Panc1 (cell line): ENCODE data around the gene CAMKK2. TPM values are rescaled to one million over a fixed set of nuclear protein-coding genes. Genes with fewer than 3 reads are reported as not detected.

Experiments used
- ATAC-seq: fragments of 200-7000 bp; cut with Tn5 transposase; 2 replicates; pipeline ENCODE4 v1.9.1; 2020; ENCODE audit warnings: mild to moderate bottlenecking, moderate library complexity
- BruUV-seq: library from RNA; stranded (reverse); fragments of 400-500 nt; replicated peaks from 2 replicates; lab custom pipeline; 2021; lab: Mats Ljungman, UMichigan
- CTCF ChIA-PET: fragments of 300-600 bp; sonication (Branson Sonifier 250); formaldehyde crosslinking; loops from one replicate; lab custom pipeline; 2022; ENCODE audit warnings: antibody characterized with exemption; lab: Charles Lee
- POLR2A ChIA-PET: fragments of 300-600 bp; sonication (Branson Sonifier 250); formaldehyde crosslinking; loops from one replicate; lab custom pipeline; 2022; ENCODE audit warnings: antibody characterized with exemption; lab: Charles Lee
- DNase-seq: peaks from one replicate; pipeline ENCODE4 v3.0.0-alpha.2; 2010; ENCODE audit warnings: low read depth, low spot score
- H3K27ac ChIP-seq: 2 replicates; pipeline ENCODE4 v1.5.1; 2011; ENCODE audit warnings: mild to moderate bottlenecking, low read length, inconsistent platforms
- H3K27me3 ChIP-seq: fragments of 200-500 bp; sonication (Bioruptor generic); 2 replicates; pipeline ENCODE4 v1.6.0; 2014; ENCODE audit warnings: low read length, inconsistent platforms; ENCODE audit not compliant: control insufficient read depth, insufficient read depth
- H3K36me3 ChIP-seq: fragments of 200-500 bp; sonication (Bioruptor generic); 2 replicates; pipeline ENCODE4 v1.5.1; 2014; ENCODE audit warnings: inconsistent platforms, mild to moderate bottlenecking, low read length, moderate library complexity; ENCODE audit not compliant: control insufficient read depth, insufficient read depth
- H3K4me1 ChIP-seq: 2 replicates; pipeline ENCODE4 v1.5.1; 2011; ENCODE audit warnings: inconsistent platforms, mild to moderate bottlenecking, low read length, moderate library complexity; ENCODE audit not compliant: control insufficient read depth, insufficient read depth
- H3K4me3 ChIP-seq, 2 experiments: 2 replicates each; pipeline ENCODE4 v1.5.1; 2011 to 2012; ENCODE audit warnings: low read depth in 2 of 2, low read length in 2 of 2, mild to moderate bottlenecking in 2 of 2, inconsistent platforms in 1 of 2, moderate library complexity in 1 of 2
- H3K9me3 ChIP-seq: fragments of 200-500 bp; sonication (Bioruptor generic); 2 replicates; pipeline ENCODE4 v1.5.1; 2014; ENCODE audit warnings: low read depth, mild to moderate bottlenecking, inconsistent platforms, low read length, moderate library complexity; ENCODE audit not compliant: control insufficient read depth, insufficient read depth
- POLR2AphosphoS5 ChIP-seq: IDR thresholded peaks from 2 replicates; pipeline ENCODE4 v1.6.1; 2012; ENCODE audit warnings: mild to moderate bottlenecking, low read depth, low read length, moderate library complexity
- REST ChIP-seq, 2 experiments: IDR thresholded peaks; 2 replicates each; pipeline ENCODE4 v1.6.1; 2011 to 2012; ENCODE audit warnings: low read depth in 2 of 2, control low read depth in 1 of 2, low read length in 1 of 2, mild to moderate bottlenecking in 1 of 2, moderate library complexity in 1 of 2; ENCODE audit not compliant: insufficient read depth in 1 of 2
- SIN3A ChIP-seq: IDR thresholded peaks from 2 replicates; pipeline ENCODE4 v1.6.1; 2012; ENCODE audit warnings: low read depth, mild to moderate bottlenecking, low read length, moderate library complexity, borderline replicate concordance; ENCODE audit not compliant: insufficient read depth
- TCF7L2 ChIP-seq: IDR thresholded peaks from 2 replicates; pipeline ENCODE4 v1.6.1; 2011; ENCODE audit warnings: mild to moderate bottlenecking, low read depth, low read length, inconsistent platforms
- in situ Hi-C: cut with HindIII; loops from 2 replicates; pipeline ENCODE4 v1.10.0; 2016; ENCODE audit warnings: low sequenced_read_pairs, low pct_unique_long_range_greater_than_20kb
- intact Hi-C: fragments of 100-400 bp; cut with micrococcal nuclease; formaldehyde crosslinking; loops from one replicate; pipeline ENCODE4 v1.10.0; 2022; ENCODE audit not compliant: unreplicated experiment
- total RNA-seq: library from RNA; stranded (reverse); gene quantifications from one replicate; pipeline ENCODE4 v1.2.1, GENCODE V29; 2021; ENCODE audit not compliant: unreplicated experiment
- TF ChIP-seq, protein P1 (sequence below): fragments of 450-650 bp; IDR thresholded peaks from 2 replicates; pipeline ENCODE4 v1.5.1; 2017; ENCODE audit warnings: mild to moderate bottlenecking

Gene CAMKK2
- total RNA-seq, 1 experiment from 2014 or later = 37.8 TPM

- Histone ChIP-seq H3K4me1 (no peaks in the 10 kb centered on the region), H3K27me3 (no peaks in the 10 kb centered on the region), H3K9me3 (no peaks in the 10 kb centered on the region), H3K27ac (no peak overlapping the region), H3K4me3 (no peak overlapping the region), H3K36me3 (no peaks in the 10 kb centered on the region)
- ChIA-PET CTCF (no interaction called here), POLR2A (no interaction called here)
- no peak for TF ChIP-seq TCF7L2
- TF ChIP-seq POLR2AphosphoS5 = no peak
- TF ChIP-seq, protein P1, sequence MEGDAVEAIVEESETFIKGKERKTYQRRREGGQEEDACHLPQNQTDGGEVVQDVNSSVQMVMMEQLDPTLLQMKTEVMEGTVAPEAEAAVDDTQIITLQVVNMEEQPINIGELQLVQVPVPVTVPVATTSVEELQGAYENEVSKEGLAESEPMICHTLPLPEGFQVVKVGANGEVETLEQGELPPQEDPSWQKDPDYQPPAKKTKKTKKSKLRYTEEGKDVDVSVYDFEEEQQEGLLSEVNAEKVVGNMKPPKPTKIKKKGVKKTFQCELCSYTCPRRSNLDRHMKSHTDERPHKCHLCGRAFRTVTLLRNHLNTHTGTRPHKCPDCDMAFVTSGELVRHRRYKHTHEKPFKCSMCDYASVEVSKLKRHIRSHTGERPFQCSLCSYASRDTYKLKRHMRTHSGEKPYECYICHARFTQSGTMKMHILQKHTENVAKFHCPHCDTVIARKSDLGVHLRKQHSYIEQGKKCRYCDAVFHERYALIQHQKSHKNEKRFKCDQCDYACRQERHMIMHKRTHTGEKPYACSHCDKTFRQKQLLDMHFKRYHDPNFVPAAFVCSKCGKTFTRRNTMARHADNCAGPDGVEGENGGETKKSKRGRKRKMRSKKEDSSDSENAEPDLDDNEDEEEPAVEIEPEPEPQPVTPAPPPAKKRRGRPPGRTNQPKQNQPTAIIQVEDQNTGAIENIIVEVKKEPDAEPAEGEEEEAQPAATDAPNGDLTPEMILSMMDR = no peak
- intact Hi-C loops (no loop called here), in situ Hi-C loops (no loop called here)
- BruUV-seq = no TSS peak
- no peak for DNase-seq
- no peak for ATAC-seq
Observed at GRCh38 chr12:121245951-121246350, 50.6 kb downstream of the CAMKK2 start.

- TF ChIP-seq REST (IDR thresholded peaks at IDR 0.05; ENCODE audit: insufficient read depth in 1 of 2, low read depth in 2 of 2, low read length in 1 of 2) = no peak
- no peak for TF ChIP-seq POLR2AphosphoS5
- TF ChIP-seq TCF7L2 = no peak
- CTCF ChIA-PET = no interaction called here
- intact Hi-C loops = no loop called here
- H3K27ac ChIP-seq = no peak overlapping the region
- in situ Hi-C loops = no loop called here
- no peaks in the 10 kb centered on the region for H3K36me3 ChIP-seq
- POLR2A ChIA-PET = no interaction called here
- no peaks in the 10 kb centered on the region for H3K27me3 ChIP-seq
- no peaks in the 10 kb centered on the region for H3K4me1 ChIP-seq
- ATAC-seq (no peak), DNase-seq (no peak)
- no peak overlapping the region for H3K4me3 ChIP-seq
- H3K9me3 ChIP-seq = no peaks in the 10 kb centered on the region
- BruUV-seq = no TSS peak
Observed at GRCh38 chr12:121245031-121245430, 51.5 kb downstream of the CAMKK2 start.

DNA sequence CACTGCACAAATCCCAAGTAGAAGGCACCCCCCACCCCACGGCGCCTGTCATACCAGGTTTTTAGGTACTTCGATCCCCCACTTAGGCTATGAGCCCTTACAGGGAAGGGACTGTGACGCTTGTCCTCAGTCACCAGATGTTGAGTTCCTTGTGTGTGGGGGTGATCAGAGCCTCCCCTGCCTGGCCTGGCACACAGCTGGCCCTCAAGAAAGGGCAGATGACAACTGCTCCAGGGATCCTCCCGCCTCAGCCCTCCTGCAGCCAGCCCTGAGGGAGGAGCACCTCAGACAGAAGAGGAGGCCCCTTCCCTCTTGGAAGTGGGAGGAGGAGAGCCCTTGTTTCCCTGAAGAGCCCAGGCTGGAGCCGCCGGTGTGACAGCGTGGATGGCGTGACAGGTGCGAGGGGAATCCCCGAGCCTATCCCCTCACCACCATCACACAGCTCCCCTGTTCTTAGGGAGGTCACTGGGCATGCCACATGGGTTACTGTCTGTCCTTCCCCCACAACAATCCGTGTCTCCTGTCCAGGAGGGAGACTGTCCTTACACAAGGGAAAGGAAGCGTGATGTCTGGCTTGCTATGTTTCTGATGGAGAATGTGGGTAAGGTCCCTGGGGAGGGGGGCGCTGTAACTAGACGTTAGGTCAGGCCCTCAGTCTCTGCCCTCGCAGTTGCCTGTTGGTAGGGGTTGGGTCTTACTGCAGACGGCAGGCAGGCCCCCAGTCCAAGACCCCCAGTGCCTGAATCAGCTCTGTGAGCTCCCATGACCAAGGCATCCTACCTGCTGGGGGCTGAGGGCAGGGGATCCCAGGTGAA is 55.1 kb downstream of the CAMKK2 start:
- H3K4me1 ChIP-seq = no peaks in the 10 kb centered on the region
- no peaks in the 10 kb centered on the region for H3K27me3 ChIP-seq
- in situ Hi-C loops (no loop called here), intact Hi-C loops (no loop called here)
- peak; percentile 28; the same call in 1 of the 2 replicates for ATAC-seq
- TF ChIP-seq SIN3A (no peak), REST (IDR thresholded peaks at IDR 0.05; ENCODE audit: insufficient read depth in 1 of 2, low read depth in 2 of 2, low read length in 1 of 2) (no peak), POLR2AphosphoS5 (no peak)
- TF ChIP-seq, protein P1 = no peak
- no peak overlapping the region for H3K4me3 ChIP-seq
- no peak for DNase-seq
- POLR2A ChIA-PET = no interaction called here
- H3K9me3 ChIP-seq = no peaks in the 10 kb centered on the region
- no peaks in the 10 kb centered on the region for H3K36me3 ChIP-seq
- H3K27ac ChIP-seq = no peak overlapping the region
- BruUV-seq = no TSS peak
- CTCF ChIA-PET = interaction anchor here (0.7 kb wide), 1 partner anchor 102 kb away, joined by 3 read pairs; no protein-coding TSS in a partner anchor
